NT2/D1 (cell line): ENCODE results near the gene UNC5C.

ENCODE experiments used
- SUZ12 ChIP-seq: IDR thresholded peaks from 2 replicates; pipeline ENCODE4 v1.6.1; 2011; ENCODE audit not compliant: insufficient read length, insufficient read depth; ENCODE audit errors: extremely low read depth
- YY1 ChIP-seq: IDR thresholded peaks from 2 replicates; pipeline ENCODE4 v1.6.1; 2011; ENCODE audit not compliant: insufficient read length, insufficient read depth
- ZNF274 ChIP-seq: IDR thresholded peaks from 2 replicates; pipeline ENCODE4 v1.6.1; 2011; ENCODE audit warnings: mild to moderate bottlenecking, low read depth, low read length

- TF ChIP-seq YY1 (no peak), ZNF274 (no peak), SUZ12 (no peak)
Measured at GRCh38 chr4:95507147-95507546, 41.6 kb downstream of the UNC5C start.
